Liver (tissue), 9 donors: Measurements from ENCODE around the gene SLC17A9. TPM values are rescaled to one million over a fixed set of nuclear protein-coding genes. Genes with fewer than 3 reads are reported as not detected.
"Not testable (repeated sequence)": the region's sequence is repeated elsewhere in the genome, so short reads cannot be mapped to it uniquely, and the experiment has no call there.

Experiments
- DNase-seq: peaks from one replicate; pipeline ENCODE4 v3.0.0-alpha.2; 2017; ENCODE audit warnings: low spot score
- H3K27ac ChIP-seq, 2 donors: one replicate each; pipeline ENCODE4 v1.7.0; 2013; ENCODE audit warnings: inconsistent platforms in 2 of 2, low read length in 2 of 2, control low read depth in 1 of 2, low read depth in 1 of 2, mild to moderate bottlenecking in 1 of 2
- H3K27me3 ChIP-seq, 4 donors: one replicate each; pipeline versions ENCODE4 v1.6.1 to v1.7.0; 2013; ENCODE audit warnings: low read length in 3 of 4, inconsistent platforms in 1 of 4, mild to moderate bottlenecking in 1 of 4, moderate library complexity in 1 of 4; ENCODE audit not compliant: control insufficient read depth in 4 of 4, insufficient read depth in 4 of 4
- H3K36me3 ChIP-seq, 4 donors: one replicate each; pipeline versions ENCODE4 v1.6.1 to v1.7.0; 2013; ENCODE audit warnings: low read length in 3 of 4, mild to moderate bottlenecking in 3 of 4, low read depth in 1 of 4, moderate library complexity in 1 of 4; ENCODE audit not compliant: control insufficient read depth in 4 of 4, insufficient read depth in 3 of 4
- H3K4me1 ChIP-seq, 4 donors: one replicate each; pipeline versions ENCODE4 v1.6.1 to v1.7.0; 2013; ENCODE audit warnings: low read length in 3 of 4, mild to moderate bottlenecking in 3 of 4, moderate library complexity in 1 of 4; ENCODE audit not compliant: control insufficient read depth in 4 of 4, insufficient read depth in 4 of 4
- H3K4me3 ChIP-seq, 3 donors: one replicate each; pipeline versions ENCODE4 v1.6.1 to v1.7.0; 2013; ENCODE audit warnings: low read length in 3 of 3, control low read depth in 1 of 3, low read depth in 1 of 3, mild to moderate bottlenecking in 1 of 3
- H3K9ac ChIP-seq, 2 donors: one replicate each; pipeline ENCODE4 v1.7.0; 2013; ENCODE audit warnings: low read length in 2 of 2, mild to moderate bottlenecking in 2 of 2, moderate library complexity in 2 of 2, control low read depth in 1 of 2, low read depth in 1 of 2
- H3K9me3 ChIP-seq, 4 donors: one replicate each; pipeline versions ENCODE4 v1.6.1 to v1.7.0; 2013; ENCODE audit warnings: low read length in 3 of 4; ENCODE audit not compliant: control insufficient read depth in 4 of 4
- EGR1 ChIP-seq, 2 donors: IDR thresholded peaks; 2 replicates each; pipeline ENCODE4 v1.6.1; 2016 to 2018; ENCODE audit warnings: antibody characterized with exemption in 2 of 2, low read depth in 2 of 2
- FOXA1 ChIP-seq: IDR thresholded peaks from 2 replicates; pipeline ENCODE4 v1.6.1; 2016; ENCODE audit warnings: antibody characterized with exemption
- FOXA2 ChIP-seq: IDR thresholded peaks from 2 replicates; pipeline ENCODE4 v1.6.1; 2016; ENCODE audit warnings: antibody characterized with exemption
- GABPA ChIP-seq, 2 donors: IDR thresholded peaks in 1 of 2; conservative IDR thresholded peaks in 1 of 2; 2 replicates each; pipeline ENCODE4 v1.6.1; 2016; ENCODE audit warnings: antibody characterized with exemption in 2 of 2, mild to moderate bottlenecking in 1 of 2, moderate library complexity in 1 of 2
- HNF4A ChIP-seq, 2 donors: conservative IDR thresholded peaks; 2 replicates each; pipeline ENCODE4 v1.6.1; 2016; ENCODE audit warnings: antibody characterized with exemption in 2 of 2, mild to moderate bottlenecking in 2 of 2
- HNF4G ChIP-seq: IDR thresholded peaks from 2 replicates; pipeline ENCODE4 v1.6.1; 2016; ENCODE audit warnings: antibody characterized with exemption
- JUND ChIP-seq, 2 donors: IDR thresholded peaks; 2 replicates each; pipeline ENCODE4 v1.6.1; 2016; ENCODE audit warnings: antibody characterized with exemption in 2 of 2
- NR2F2 ChIP-seq: IDR thresholded peaks from 2 replicates; pipeline ENCODE4 v1.6.1; 2016; ENCODE audit warnings: antibody characterized with exemption
- RXRA ChIP-seq, 2 donors: IDR thresholded peaks; 2 replicates each; pipeline ENCODE4 v1.6.1; 2017 to 2018; ENCODE audit warnings: antibody characterized with exemption in 2 of 2, mild to moderate bottlenecking in 1 of 2
- SP1 ChIP-seq: IDR thresholded peaks from 2 replicates; pipeline ENCODE4 v1.6.1; 2018; ENCODE audit warnings: antibody characterized with exemption, mild to moderate bottlenecking
- YY1 ChIP-seq: IDR thresholded peaks from 2 replicates; pipeline ENCODE4 v1.6.1; 2016; ENCODE audit warnings: antibody characterized with exemption, mild to moderate bottlenecking
- WGBS: extraction: QIAGEN DNeasy Blood & Tissue Kit; methylation state at CpG from one replicate; pipeline ENCODE4 v1.1.7; 2013; 5-methylcytosine and 5-hydroxymethylcytosine counted together
- polyA plus RNA-seq, 2 donors: library from polyadenylated mRNA; stranded (reverse) in 1 of 2; unstranded in 1 of 2; fragments of 200-250 nt in 1 of 2; fragments of >200 nt in 1 of 2; fragmentation: Nextera tagmentation in 1 of 2; extraction: Ambion mirVana in 1 of 2; gene quantifications; one replicate each; pipeline versions ENCODE4 v1.2.1 to v1.2.3, GENCODE V29; 2013 to 2015
- total RNA-seq, 2 donors: library from RNA; depleted of rRNA; stranded (reverse); fragments of >200 nt; gene quantifications; one replicate each; pipeline ENCODE4 v1.2.3, GENCODE V29; 2014
- TF ChIP-seq, protein P1 (sequence below): IDR thresholded peaks from 2 replicates; pipeline ENCODE4 v1.6.1; 2016; ENCODE audit warnings: antibody characterized with exemption
- TF ChIP-seq, protein P2 (sequence below): IDR thresholded peaks from 2 replicates; pipeline ENCODE4 v1.6.1; 2016; ENCODE audit warnings: antibody characterized with exemption
- TF ChIP-seq, protein P3 (sequence below): IDR thresholded peaks from 2 replicates; pipeline ENCODE4 v1.6.1; 2016; ENCODE audit warnings: antibody characterized with exemption
- TF ChIP-seq, protein P4 (sequence below): fragments of 150-350 bp; IDR thresholded peaks from 2 replicates; pipeline ENCODE4 v1.5.1; 2017; ENCODE audit warnings: improper control_type of control experiment, low read depth, low read length; ENCODE audit not compliant: missing input control
- donor health status: healthy.
- donor health status: healthy.
- donor health status: healthy.
- donor health status: healthy.
- donor health status: healthy.

SLC17A9 gene
- total and polyA plus RNA-seq, 4 donors: 16.0 to 138 (median 64.6) TPM

DNA sequence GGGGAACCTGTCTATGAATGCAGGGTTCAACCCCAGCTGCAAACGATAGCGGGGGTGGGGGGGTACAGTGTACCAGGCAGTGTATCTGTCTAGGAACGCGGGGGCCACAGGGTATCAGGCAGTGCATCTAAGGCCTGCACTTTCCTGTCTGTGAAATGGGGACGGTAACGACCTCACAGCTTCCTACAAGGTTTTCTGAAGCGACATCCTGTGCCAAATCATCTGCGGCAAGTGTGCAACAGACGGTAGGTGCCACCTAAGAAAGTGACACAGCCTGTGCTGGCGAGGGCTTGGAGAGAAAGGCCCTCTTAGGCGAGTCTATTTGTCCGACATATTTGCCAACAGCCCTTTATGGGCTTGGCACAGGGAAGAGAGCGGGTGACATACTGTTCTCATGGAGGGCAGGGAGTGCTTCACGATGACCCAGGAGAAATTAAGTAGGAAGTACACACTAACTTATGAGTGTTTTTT is 30.0 kb upstream of the SLC17A9 start:
- no peak for TF ChIP-seq FOXA1
- no peak for DNase-seq
- Histone ChIP-seq H3K9ac (peak overlapping the region in 1 of 2 donors; percentile 43), H3K36me3 (no peaks in the 10 kb centered on the region), H3K4me1 (peaks cover 31 to 80% (median 67%) of the 10 kb centered on the region in 4 donors), H3K9me3 (no peaks in the 10 kb centered on the region), H3K27me3 (no peaks in the 10 kb centered on the region), H3K27ac (peak overlapping the region; percentile 98 to 99), H3K4me3 (no peak overlapping the region)
- 56% methylated on average over 14 of the region's 14 CpGs for WGBS

DNA sequence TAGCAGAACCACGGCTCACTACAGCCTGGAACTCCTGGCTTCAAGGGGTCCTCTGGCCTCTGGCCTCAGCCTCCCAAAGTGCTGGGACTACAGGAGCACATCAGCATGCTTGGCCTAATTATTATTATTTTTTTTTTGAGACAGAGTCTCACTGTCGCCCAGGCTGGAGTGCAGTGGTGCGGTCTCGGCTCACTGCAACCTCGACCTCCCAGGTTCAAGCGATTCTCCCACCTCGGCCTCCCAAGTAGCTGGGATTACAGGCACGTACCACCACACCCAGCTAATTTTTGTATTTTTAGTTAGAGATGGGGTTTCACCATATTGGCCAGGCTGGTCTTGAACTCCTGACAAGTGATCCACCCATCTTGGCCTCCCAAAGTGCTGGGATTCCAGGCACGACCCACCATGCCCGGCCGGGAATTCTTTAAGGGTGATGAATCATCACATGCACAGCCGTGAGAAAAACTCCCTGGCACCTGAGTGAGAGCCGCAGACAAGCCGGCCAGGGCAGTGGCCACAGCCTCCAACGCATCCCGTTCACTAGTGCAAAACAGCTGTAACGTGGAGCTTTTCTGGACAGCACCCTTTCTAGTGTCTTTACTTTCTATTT is 29.3 kb upstream of the SLC17A9 start:
- H3K9ac ChIP-seq: peak overlapping the region; percentile 28 to 97
- 43% methylated on average over 17 of the region's 17 CpGs for WGBS
- peak overlapping the region; percentile 98 to 99 for H3K27ac ChIP-seq
- peak in 1 of 2 donors; percentile 22 for TF ChIP-seq JUND (IDR thresholded peaks at IDR 0.05)
- DNase-seq, H3K27me3 ChIP-seq, H3K9me3 ChIP-seq, H3K36me3 ChIP-seq: not testable (repeated sequence)
- H3K4me1 ChIP-seq: peaks cover 35 to 80% (median 67%) of the 10 kb centered on the region in 4 donors
- H3K4me3 ChIP-seq: peak overlapping the region in 2 of 3 donors; percentile 6 to 24

DNA sequence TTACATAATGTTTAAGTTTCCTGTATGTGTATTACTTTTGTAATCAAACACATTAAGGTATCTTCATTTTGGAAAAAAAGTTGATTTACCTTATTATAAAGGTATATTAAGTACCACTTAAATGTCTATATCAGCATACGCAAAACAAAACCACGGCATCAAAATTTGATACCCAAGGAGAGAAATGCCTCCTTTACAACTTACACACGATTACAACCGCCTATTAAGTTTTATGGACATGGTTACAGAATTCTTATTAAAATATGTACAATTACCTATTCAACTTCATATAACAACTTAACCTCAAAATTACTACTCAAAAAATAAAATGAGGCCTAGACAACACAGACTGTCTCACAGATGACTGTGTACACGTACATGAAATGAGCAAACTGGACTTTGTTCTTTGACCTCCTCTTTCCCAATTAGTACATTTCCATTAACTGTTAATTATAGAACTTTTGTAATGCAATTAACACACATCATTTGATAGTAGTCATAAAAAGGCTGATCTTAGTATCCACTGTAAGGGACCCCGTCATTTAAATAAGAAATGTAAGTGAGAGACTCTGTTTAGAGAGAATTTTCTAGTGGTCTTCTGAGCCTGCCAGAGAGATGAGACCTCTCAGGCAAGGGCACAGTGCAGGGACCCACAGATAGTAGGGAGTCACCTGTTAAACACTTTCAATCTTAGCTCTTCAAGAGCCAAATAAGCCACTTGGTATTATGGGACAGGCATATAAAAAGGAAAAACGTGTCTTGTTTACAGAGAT is 28.7 kb upstream of the SLC17A9 start:
- peak overlapping the region; percentile 98 to 99 for H3K27ac ChIP-seq
- H3K27me3 ChIP-seq: no peaks in the 10 kb centered on the region
- no peaks in the 10 kb centered on the region for H3K36me3 ChIP-seq
- 22% methylated on average over 7 of the region's 7 CpGs for WGBS
- no peaks in the 10 kb centered on the region for H3K9me3 ChIP-seq
- H3K4me3 ChIP-seq: peak overlapping the region; percentile 5 to 92 (median 92)
- TF ChIP-seq, protein P1, sequence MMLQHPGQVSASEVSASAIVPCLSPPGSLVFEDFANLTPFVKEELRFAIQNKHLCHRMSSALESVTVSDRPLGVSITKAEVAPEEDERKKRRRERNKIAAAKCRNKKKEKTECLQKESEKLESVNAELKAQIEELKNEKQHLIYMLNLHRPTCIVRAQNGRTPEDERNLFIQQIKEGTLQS: peak; percentile 29
- TF ChIP-seq NR2F2: peak; percentile 40
- peak; percentile 94 to 96 for TF ChIP-seq HNF4A (conservative IDR thresholded peaks at IDR 0.05)
- peak; percentile 6 to 15 for TF ChIP-seq JUND (IDR thresholded peaks at IDR 0.05)
- TF ChIP-seq SP1: peak; percentile 59
- TF ChIP-seq, protein P2, sequence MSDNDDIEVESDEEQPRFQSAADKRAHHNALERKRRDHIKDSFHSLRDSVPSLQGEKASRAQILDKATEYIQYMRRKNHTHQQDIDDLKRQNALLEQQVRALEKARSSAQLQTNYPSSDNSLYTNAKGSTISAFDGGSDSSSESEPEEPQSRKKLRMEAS: no peak
- no peak for TF ChIP-seq FOXA1
- no peak for TF ChIP-seq GABPA (IDR thresholded peaks at IDR 0.05 in 1 of 2, conservative IDR thresholded peaks at IDR 0.05 in 1 of 2)
- TF ChIP-seq FOXA2: peak; percentile 21
- peak; percentile 16 for TF ChIP-seq YY1
- no peak for TF ChIP-seq EGR1 (IDR thresholded peaks at IDR 0.05; ENCODE audit: low read depth in 2 of 2)
- TF ChIP-seq HNF4G: peak; percentile 71
- TF ChIP-seq, protein P3, sequence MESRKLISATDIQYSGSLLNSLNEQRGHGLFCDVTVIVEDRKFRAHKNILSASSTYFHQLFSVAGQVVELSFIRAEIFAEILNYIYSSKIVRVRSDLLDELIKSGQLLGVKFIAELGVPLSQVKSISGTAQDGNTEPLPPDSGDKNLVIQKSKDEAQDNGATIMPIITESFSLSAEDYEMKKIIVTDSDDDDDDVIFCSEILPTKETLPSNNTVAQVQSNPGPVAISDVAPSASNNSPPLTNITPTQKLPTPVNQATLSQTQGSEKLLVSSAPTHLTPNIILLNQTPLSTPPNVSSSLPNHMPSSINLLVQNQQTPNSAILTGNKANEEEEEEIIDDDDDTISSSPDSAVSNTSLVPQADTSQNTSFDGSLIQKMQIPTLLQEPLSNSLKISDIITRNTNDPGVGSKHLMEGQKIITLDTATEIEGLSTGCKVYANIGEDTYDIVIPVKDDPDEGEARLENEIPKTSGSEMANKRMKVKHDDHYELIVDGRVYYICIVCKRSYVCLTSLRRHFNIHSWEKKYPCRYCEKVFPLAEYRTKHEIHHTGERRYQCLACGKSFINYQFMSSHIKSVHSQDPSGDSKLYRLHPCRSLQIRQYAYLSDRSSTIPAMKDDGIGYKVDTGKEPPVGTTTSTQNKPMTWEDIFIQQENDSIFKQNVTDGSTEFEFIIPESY: peak; percentile 54
- TF ChIP-seq, protein P4, sequence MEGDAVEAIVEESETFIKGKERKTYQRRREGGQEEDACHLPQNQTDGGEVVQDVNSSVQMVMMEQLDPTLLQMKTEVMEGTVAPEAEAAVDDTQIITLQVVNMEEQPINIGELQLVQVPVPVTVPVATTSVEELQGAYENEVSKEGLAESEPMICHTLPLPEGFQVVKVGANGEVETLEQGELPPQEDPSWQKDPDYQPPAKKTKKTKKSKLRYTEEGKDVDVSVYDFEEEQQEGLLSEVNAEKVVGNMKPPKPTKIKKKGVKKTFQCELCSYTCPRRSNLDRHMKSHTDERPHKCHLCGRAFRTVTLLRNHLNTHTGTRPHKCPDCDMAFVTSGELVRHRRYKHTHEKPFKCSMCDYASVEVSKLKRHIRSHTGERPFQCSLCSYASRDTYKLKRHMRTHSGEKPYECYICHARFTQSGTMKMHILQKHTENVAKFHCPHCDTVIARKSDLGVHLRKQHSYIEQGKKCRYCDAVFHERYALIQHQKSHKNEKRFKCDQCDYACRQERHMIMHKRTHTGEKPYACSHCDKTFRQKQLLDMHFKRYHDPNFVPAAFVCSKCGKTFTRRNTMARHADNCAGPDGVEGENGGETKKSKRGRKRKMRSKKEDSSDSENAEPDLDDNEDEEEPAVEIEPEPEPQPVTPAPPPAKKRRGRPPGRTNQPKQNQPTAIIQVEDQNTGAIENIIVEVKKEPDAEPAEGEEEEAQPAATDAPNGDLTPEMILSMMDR: no peak
- TF ChIP-seq RXRA (IDR thresholded peaks at IDR 0.05): peak; percentile 24 to 44
- peaks cover 37 to 81% (median 67%) of the 10 kb centered on the region in 4 donors for H3K4me1 ChIP-seq
- DNase-seq: no peak
- H3K9ac ChIP-seq: peak overlapping the region; percentile 28 to 97
